Measurements from ENCODE around the gene COG5.
A peak's percentile ranks its signal among the peaks of the same experiment; 100 is the strongest.

COG5 gene

DNA sequence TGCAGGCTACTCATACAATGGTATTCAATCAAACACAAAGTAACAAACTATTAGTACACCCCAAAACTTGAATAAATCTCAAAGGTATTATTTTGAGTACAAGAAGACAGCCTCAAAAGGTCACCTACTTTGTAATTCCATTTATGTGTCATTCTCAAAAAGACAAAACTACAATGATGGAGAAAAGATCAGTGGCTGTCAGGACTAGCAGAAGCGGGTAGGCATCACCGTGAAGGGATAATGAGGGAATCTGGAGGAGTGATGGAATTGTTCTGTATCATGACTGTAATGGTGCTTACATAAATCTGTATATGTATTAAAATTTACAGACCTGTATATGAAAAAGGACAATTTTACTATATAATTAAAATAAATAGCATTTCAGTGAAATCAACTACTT, 37.0 kb downstream of the COG5 start:
- TF ChIP-seq, protein P1, sequence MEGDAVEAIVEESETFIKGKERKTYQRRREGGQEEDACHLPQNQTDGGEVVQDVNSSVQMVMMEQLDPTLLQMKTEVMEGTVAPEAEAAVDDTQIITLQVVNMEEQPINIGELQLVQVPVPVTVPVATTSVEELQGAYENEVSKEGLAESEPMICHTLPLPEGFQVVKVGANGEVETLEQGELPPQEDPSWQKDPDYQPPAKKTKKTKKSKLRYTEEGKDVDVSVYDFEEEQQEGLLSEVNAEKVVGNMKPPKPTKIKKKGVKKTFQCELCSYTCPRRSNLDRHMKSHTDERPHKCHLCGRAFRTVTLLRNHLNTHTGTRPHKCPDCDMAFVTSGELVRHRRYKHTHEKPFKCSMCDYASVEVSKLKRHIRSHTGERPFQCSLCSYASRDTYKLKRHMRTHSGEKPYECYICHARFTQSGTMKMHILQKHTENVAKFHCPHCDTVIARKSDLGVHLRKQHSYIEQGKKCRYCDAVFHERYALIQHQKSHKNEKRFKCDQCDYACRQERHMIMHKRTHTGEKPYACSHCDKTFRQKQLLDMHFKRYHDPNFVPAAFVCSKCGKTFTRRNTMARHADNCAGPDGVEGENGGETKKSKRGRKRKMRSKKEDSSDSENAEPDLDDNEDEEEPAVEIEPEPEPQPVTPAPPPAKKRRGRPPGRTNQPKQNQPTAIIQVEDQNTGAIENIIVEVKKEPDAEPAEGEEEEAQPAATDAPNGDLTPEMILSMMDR (IDR thresholded peaks at IDR 0.05; ENCODE audit: insufficient read depth, low read length): no peak
- TF ChIP-seq, protein P2, sequence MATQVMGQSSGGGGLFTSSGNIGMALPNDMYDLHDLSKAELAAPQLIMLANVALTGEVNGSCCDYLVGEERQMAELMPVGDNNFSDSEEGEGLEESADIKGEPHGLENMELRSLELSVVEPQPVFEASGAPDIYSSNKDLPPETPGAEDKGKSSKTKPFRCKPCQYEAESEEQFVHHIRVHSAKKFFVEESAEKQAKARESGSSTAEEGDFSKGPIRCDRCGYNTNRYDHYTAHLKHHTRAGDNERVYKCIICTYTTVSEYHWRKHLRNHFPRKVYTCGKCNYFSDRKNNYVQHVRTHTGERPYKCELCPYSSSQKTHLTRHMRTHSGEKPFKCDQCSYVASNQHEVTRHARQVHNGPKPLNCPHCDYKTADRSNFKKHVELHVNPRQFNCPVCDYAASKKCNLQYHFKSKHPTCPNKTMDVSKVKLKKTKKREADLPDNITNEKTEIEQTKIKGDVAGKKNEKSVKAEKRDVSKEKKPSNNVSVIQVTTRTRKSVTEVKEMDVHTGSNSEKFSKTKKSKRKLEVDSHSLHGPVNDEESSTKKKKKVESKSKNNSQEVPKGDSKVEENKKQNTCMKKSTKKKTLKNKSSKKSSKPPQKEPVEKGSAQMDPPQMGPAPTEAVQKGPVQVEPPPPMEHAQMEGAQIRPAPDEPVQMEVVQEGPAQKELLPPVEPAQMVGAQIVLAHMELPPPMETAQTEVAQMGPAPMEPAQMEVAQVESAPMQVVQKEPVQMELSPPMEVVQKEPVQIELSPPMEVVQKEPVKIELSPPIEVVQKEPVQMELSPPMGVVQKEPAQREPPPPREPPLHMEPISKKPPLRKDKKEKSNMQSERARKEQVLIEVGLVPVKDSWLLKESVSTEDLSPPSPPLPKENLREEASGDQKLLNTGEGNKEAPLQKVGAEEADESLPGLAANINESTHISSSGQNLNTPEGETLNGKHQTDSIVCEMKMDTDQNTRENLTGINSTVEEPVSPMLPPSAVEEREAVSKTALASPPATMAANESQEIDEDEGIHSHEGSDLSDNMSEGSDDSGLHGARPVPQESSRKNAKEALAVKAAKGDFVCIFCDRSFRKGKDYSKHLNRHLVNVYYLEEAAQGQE (IDR thresholded peaks at IDR 0.05; ENCODE audit: insufficient replicate concordance, low read depth): no peak
- TF ChIP-seq POLR2AphosphoS5 (IDR thresholded peaks at IDR 0.05; ENCODE audit: low read depth) (no peak), GABPA (IDR thresholded peaks at IDR 0.05; ENCODE audit: low read depth) (no peak), SPI1 (IDR thresholded peaks at IDR 0.05; ENCODE audit: borderline replicate concordance, low read depth) (no peak)
- DNase-seq (ENCODE audit: low read depth in 1 of 2, low spot score in 1 of 2): no peak
- Histone ChIP-seq H3K27ac (replicated peaks) (no peak overlapping the region), H3K27me3 (ENCODE audit: insufficient read depth, poor library complexity, severe bottlenecking) (no peaks in the 10 kb centered on the region), H3K4me3 (replicated peaks; ENCODE audit: insufficient read depth, low read length) (no peak overlapping the region)

DNA sequence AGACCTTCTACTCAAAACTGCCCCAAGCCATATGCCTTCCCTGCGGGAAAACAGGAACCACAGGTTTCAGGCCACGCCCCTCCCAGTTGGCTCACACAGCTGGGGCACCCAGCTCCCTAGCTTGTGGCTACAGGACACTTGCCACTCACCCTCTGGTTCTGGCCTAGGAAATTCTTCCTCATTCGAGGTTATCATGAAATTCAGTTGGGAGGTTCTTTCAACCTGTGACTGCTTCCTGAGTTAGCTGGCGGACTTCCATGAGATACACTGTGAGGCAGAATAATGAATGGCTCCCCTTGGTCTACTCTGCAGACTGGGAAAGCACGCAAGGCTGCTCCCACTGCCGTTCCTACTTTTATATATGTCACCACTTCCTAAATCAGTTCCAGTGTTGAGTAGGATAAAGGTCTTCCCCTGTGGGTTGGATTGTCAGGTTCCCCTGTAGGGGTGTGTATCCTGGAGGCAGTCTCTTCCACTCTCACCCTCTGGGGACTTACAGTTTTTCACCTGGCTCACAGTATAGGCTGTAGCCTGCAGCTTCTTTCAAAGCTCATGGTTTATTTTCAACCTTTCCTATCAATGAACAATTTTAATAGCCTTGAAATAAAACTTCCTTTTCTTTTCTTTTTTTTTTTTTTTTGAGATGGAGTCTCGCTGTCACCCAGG, 56.9 kb downstream of the COG5 start:
- TF ChIP-seq SPI1 (IDR thresholded peaks at IDR 0.05; ENCODE audit: borderline replicate concordance, low read depth) (peak; percentile 11; the same call in 1 of the 2 replicates), POLR2AphosphoS5 (IDR thresholded peaks at IDR 0.05; ENCODE audit: low read depth) (0 out of 2 replicates have a peak, but pooled peaks have one; percentile 33)
- TF ChIP-seq, protein P1 (IDR thresholded peaks at IDR 0.05; ENCODE audit: insufficient read depth, low read length): no peak
- DNase-seq (ENCODE audit: low read depth in 1 of 2, low spot score in 1 of 2): peak; percentile 14 to 89
- Histone ChIP-seq H3K27me3 (ENCODE audit: insufficient read depth, poor library complexity, severe bottlenecking) (no peaks in the 10 kb centered on the region), H3K4me3 (replicated peaks; ENCODE audit: insufficient read depth, low read length) (no peak overlapping the region), H3K27ac (replicated peaks) (peak overlapping the region; percentile 34)

DNA sequence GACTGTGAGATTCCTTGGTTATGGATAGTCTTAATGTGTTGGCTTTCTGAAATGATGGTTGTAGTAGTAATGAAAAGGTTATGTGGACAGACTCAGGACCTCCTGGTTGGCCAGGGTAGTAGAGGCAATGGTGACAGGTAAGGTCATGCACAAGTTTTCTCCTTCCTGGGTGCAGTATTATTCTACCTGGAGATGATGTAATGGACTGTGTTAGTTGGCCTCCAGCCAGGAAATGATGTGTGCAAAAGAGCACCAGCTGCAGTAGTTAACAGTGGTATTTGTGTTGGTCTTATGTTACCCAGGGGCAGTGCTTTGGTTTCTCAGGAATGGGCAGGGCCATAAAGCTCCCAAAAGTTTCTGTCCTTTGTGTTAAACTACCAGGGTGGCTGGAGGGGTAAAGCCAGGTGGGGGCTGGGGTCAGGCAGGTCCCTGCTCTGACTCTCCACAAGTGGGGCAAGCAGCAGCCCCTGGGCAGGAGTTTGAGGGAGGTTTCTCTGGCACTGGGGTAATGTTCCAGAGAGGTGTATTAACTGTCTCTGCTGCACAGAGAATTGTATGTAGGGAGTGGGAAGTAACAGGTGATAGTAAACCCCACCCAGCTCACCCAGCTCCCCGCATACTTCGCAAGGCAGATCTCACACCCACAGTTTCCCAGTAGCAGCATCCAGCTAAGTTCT, 57.6 kb downstream of the COG5 start:
- H3K27ac ChIP-seq (replicated peaks): no peak overlapping the region
- no peaks in the 10 kb centered on the region for H3K27me3 ChIP-seq (ENCODE audit: insufficient read depth, poor library complexity, severe bottlenecking)
- TF ChIP-seq GABPA (IDR thresholded peaks at IDR 0.05; ENCODE audit: low read depth) (no peak), POLR2AphosphoS5 (IDR thresholded peaks at IDR 0.05; ENCODE audit: low read depth) (no peak), SPI1 (IDR thresholded peaks at IDR 0.05; ENCODE audit: borderline replicate concordance, low read depth) (no peak)
- TF ChIP-seq, protein P1 (IDR thresholded peaks at IDR 0.05; ENCODE audit: insufficient read depth, low read length): no peak
- TF ChIP-seq, protein P2 (IDR thresholded peaks at IDR 0.05; ENCODE audit: insufficient replicate concordance, low read depth): no peak
- H3K4me3 ChIP-seq (replicated peaks; ENCODE audit: insufficient read depth, low read length): no peak overlapping the region
- no peak for DNase-seq (ENCODE audit: low read depth in 1 of 2, low spot score in 1 of 2)
